Measurements from ENCODE around the gene ZNF282.
"Not testable (repeated sequence)": the region's sequence is repeated elsewhere in the genome, so short reads cannot be mapped to it uniquely, and the experiment has no call there.

The ZNF282 gene

GRCh38 chr7:149238051-149238450 is 42.7 kb downstream of the ZNF282 start:
- TF ChIP-seq CTCF (IDR thresholded peaks at IDR 0.05; ENCODE audit: low read depth, low read length), result no peak
- no peak overlapping the region for H3K4me3 ChIP-seq (ENCODE audit: low read depth, low read length)

- TF ChIP-seq CTCF (IDR thresholded peaks at IDR 0.05; ENCODE audit: low read depth, low read length), result peak; percentile 76
Observed at GRCh38 chr7:149239345-149240143, 44.2 kb downstream of the ZNF282 start, which contains the start of gene ZNF212. Gene ZNF212 (plus strand): TSS chr7:149239651. CDS start chr7:149239779, 128 bp downstream.

GRCh38 chr7:149240637-149241036 is 45.3 kb downstream of the ZNF282 start:
- no peak for TF ChIP-seq CTCF (IDR thresholded peaks at IDR 0.05; ENCODE audit: low read depth, low read length)
- H3K4me3 ChIP-seq (ENCODE audit: low read depth, low read length), result peak overlapping the region; percentile 97

More at GRCh38 chr7:149239345-149240143, 44.2 kb downstream of the ZNF282 start, which contains the start of gene ZNF212:
- peak within 1 kb of the TSS; percentile 97 for H3K4me3 ChIP-seq (ENCODE audit: low read depth, low read length)

- no peak overlapping the region for H3K4me3 ChIP-seq (ENCODE audit: low read depth, low read length)
- TF ChIP-seq CTCF (IDR thresholded peaks at IDR 0.05; ENCODE audit: low read depth, low read length), result no peak
Observed at GRCh38 chr7:149241696-149242095, 46.4 kb downstream of the ZNF282 start.

GRCh38 chr7:149245244-149245643 is 49.9 kb downstream of the ZNF282 start:
- no peak overlapping the region for H3K4me3 ChIP-seq (ENCODE audit: low read depth, low read length)
- no peak for TF ChIP-seq CTCF (IDR thresholded peaks at IDR 0.05; ENCODE audit: low read depth, low read length)

- TF ChIP-seq CTCF (IDR thresholded peaks at IDR 0.05; ENCODE audit: low read depth, low read length), result no peak
Observed at GRCh38 chr7:149245744-149246143, 50.4 kb downstream of the ZNF282 start.

GRCh38 chr7:149248777-149249176 is 53.4 kb downstream of the ZNF282 start:
- TF ChIP-seq CTCF (IDR thresholded peaks at IDR 0.05; ENCODE audit: low read depth, low read length), result no peak
- no peak overlapping the region for H3K4me3 ChIP-seq (ENCODE audit: low read depth, low read length)

More at GRCh38 chr7:149245744-149246143, 50.4 kb downstream of the ZNF282 start:
- H3K4me3 ChIP-seq (ENCODE audit: low read depth, low read length), result no peak overlapping the region

- H3K4me3 ChIP-seq (ENCODE audit: low read depth, low read length), result not testable (repeated sequence)
Observed at GRCh38 chr7:149250151-149250550, 54.8 kb downstream of the ZNF282 start.

GRCh38 chr7:149251518-149251917 is 56.2 kb downstream of the ZNF282 start:
- not testable (repeated sequence) for H3K4me3 ChIP-seq (ENCODE audit: low read depth, low read length)
